ENCODE data around the gene UGT1A7. TPM values are rescaled to one million over a fixed set of nuclear protein-coding genes. Genes with fewer than 3 reads are reported as not detected.

UGT1A7 gene
- total RNA-seq, 2 donors from 2014 or later: 0.46 TPM; not detected in 1

DNA sequence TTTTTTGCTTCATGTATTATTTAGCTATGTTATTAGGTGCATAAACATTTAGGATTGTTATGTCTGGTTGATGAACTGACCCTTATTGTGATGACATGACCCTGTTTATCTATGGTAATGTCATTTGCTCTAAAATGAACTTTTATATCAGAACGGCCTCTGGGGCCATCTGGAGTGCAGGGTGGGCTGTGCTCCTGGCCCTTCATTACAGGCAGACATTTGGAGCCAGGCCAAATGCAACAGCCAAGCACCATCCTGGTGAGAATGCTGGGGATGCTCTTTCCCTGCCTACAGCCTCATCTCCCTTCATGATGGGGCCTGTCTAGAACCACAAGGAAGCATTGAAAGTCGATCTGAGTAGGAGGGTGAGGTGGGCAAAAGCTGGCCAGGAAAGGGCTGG, 134.6 kb downstream of the UGT1A7 start:
- Histone ChIP-seq H3K36me3 (no peaks in the 10 kb centered on the region), H3K4me3 (no peak overlapping the region), H3K27me3 (replicated peaks; ENCODE audit: insufficient read depth) (no peaks in the 10 kb centered on the region), H3K9me3 (no peaks in the 10 kb centered on the region), H3K27ac (no peak overlapping the region), H3K4me1 (replicated peaks) (no peaks in the 10 kb centered on the region)
- TF ChIP-seq POLR2AphosphoS5 (IDR thresholded peaks at IDR 0.05) (no peak), POLR2A (IDR thresholded peaks at IDR 0.05) (no peak)
- TF ChIP-seq, protein P1, sequence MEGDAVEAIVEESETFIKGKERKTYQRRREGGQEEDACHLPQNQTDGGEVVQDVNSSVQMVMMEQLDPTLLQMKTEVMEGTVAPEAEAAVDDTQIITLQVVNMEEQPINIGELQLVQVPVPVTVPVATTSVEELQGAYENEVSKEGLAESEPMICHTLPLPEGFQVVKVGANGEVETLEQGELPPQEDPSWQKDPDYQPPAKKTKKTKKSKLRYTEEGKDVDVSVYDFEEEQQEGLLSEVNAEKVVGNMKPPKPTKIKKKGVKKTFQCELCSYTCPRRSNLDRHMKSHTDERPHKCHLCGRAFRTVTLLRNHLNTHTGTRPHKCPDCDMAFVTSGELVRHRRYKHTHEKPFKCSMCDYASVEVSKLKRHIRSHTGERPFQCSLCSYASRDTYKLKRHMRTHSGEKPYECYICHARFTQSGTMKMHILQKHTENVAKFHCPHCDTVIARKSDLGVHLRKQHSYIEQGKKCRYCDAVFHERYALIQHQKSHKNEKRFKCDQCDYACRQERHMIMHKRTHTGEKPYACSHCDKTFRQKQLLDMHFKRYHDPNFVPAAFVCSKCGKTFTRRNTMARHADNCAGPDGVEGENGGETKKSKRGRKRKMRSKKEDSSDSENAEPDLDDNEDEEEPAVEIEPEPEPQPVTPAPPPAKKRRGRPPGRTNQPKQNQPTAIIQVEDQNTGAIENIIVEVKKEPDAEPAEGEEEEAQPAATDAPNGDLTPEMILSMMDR (IDR thresholded peaks at IDR 0.05): no peak
- no peak for DNase-seq (ENCODE audit: low spot score)
- WGBS: 33% methylated on average over 2 of the region's 2 CpGs
- intact Hi-C loops (cut with DNase I): no loop called here

DNA sequence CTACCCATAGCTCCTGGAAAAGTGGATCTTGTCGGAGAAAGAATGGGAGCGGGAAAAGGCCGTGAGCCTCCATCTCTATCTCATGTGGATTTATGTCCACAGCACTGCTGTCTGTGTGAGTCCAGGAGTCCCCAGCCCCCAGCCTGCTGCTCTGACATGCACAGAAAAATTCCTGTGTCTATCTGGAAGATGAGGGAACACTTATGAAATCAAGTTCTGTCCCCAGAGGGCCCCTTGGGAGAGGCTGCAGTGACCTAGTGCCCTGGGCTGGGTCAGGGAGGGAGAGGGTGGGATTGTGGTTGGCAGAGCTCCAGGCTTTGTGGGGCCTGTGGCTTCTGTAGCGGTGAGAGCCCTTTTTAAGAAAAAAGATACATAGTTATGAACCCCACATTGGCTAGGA, 135.1 kb downstream of the UGT1A7 start:
- no peaks in the 10 kb centered on the region for H3K9me3 ChIP-seq
- H3K36me3 ChIP-seq: no peaks in the 10 kb centered on the region
- no peak overlapping the region for H3K4me3 ChIP-seq
- H3K27me3 ChIP-seq (replicated peaks; ENCODE audit: insufficient read depth): no peaks in the 10 kb centered on the region
- WGBS: 82% methylated on average over 4 of the region's 4 CpGs
- no peak for TF ChIP-seq POLR2AphosphoS5 (IDR thresholded peaks at IDR 0.05)
- TF ChIP-seq POLR2A (IDR thresholded peaks at IDR 0.05): no peak
- TF ChIP-seq, protein P1 (IDR thresholded peaks at IDR 0.05): no peak
- H3K27ac ChIP-seq: no peak overlapping the region
- no peaks in the 10 kb centered on the region for H3K4me1 ChIP-seq (replicated peaks)
- intact Hi-C loops (cut with DNase I): no loop called here
- no peak for DNase-seq (ENCODE audit: low spot score)

DNA sequence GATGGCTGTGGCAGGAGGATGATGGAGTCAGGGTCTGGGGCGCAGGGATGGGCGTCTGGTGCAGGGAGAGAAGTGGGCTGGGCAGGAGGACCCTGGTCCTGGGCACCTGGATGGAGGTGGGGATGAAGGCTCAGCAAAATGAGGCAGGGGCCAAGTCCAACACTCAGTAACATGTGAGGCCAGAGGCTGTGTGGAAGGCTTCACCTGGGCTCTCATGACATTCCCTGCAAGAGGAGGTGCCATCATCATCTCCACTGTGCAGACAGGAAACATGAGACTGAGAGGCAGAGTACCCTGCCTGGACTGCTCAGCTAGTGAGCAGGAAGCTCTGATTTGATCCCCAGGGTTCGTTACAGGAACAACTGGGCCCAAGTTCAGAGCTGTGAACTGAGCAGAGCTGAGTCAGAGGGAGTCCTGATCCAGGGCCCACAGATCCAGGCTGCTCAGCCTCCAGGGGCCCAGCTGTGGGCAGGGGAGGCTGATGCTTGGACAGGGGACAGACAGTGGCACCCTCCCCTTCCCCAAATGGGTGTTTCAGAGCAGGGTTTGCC, 135.7 kb downstream of the UGT1A7 start:
- 81% methylated on average over 3 of the region's 3 CpGs for WGBS
- Histone ChIP-seq H3K9me3 (no peaks in the 10 kb centered on the region), H3K27me3 (replicated peaks; ENCODE audit: insufficient read depth) (no peaks in the 10 kb centered on the region), H3K27ac (no peak overlapping the region), H3K36me3 (no peaks in the 10 kb centered on the region), H3K4me1 (replicated peaks) (no peaks in the 10 kb centered on the region), H3K4me3 (no peak overlapping the region)
- intact Hi-C loops (cut with DNase I): no loop called here
- DNase-seq (ENCODE audit: low spot score): no peak
- TF ChIP-seq, protein P1 (IDR thresholded peaks at IDR 0.05): no peak
- TF ChIP-seq POLR2A (IDR thresholded peaks at IDR 0.05) (no peak), POLR2AphosphoS5 (IDR thresholded peaks at IDR 0.05) (no peak)

DNA sequence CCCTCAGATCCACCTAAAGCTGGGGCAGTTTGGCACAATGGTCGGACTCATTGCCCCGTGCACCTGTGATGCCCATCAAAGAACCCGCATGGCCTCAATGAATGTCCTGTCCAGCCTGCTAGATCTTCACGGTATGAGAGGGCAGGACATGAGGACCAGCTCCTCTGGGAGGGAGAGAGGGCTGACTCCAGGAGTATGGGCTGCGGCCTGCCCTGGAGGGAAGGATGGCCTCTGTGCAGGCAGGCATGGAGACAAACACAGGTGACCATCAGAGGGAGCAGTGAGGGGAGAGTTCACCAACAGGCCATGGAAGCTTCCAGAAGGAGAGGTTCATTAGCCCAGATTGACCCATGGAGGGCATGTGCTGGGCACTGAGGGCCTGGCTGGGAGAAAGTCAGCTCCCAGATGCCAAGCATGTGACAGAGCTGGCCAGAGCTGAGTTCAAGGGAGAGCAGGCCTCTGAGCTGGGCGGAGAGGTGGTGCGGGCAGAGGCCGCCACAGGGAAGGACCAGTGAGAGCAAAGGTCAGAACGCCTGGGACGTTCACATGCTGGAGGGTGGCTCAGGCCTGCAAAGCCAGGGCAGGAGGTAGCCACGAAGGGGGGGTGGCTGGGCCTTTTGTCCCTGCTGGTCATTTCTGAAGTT, 136.4 kb downstream of the UGT1A7 start:
- H3K4me1 ChIP-seq (replicated peaks): no peaks in the 10 kb centered on the region
- no peaks in the 10 kb centered on the region for H3K27me3 ChIP-seq (replicated peaks; ENCODE audit: insufficient read depth)
- TF ChIP-seq POLR2AphosphoS5 (IDR thresholded peaks at IDR 0.05): no peak
- TF ChIP-seq POLR2A (IDR thresholded peaks at IDR 0.05): no peak
- TF ChIP-seq, protein P1 (IDR thresholded peaks at IDR 0.05): no peak
- 93% methylated on average over 11 of the region's 11 CpGs for WGBS
- H3K36me3 ChIP-seq: no peaks in the 10 kb centered on the region
- no peak for DNase-seq (ENCODE audit: low spot score)
- H3K9me3 ChIP-seq: no peaks in the 10 kb centered on the region
- no peak overlapping the region for H3K4me3 ChIP-seq
- intact Hi-C loops (cut with DNase I): no loop called here
- H3K27ac ChIP-seq: no peak overlapping the region

All from prostate gland (tissue), 2 donors.